Islet precursor cell (in vitro differentiated cells): ENCODE results near the gene FOXJ3.

Experiments used
- DNase-seq: peaks from one replicate; pipeline ENCODE4 v3.0.0-alpha.2; 2018

Gene FOXJ3

DNA sequence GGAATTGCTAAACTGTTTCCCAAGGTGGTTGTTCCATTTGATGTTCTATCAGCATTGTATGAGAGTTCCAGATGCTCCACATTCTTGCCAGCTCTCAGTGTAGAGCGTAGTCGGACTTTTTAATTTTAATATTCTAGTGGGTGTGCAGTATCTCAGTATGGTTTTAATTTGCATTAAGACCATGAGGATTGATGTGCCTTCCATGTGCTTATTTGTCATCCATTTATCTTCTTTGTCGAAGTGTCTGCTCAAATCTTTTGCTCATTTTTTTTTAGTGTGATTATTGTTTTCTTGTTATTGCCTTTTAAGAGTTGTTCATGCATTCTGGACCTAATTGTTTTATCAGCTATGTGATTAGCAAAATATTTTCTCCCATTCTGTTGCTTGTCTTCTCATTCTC lies 195.6 kb downstream of the FOXJ3 start:
- DNase-seq, result no peak

DNA sequence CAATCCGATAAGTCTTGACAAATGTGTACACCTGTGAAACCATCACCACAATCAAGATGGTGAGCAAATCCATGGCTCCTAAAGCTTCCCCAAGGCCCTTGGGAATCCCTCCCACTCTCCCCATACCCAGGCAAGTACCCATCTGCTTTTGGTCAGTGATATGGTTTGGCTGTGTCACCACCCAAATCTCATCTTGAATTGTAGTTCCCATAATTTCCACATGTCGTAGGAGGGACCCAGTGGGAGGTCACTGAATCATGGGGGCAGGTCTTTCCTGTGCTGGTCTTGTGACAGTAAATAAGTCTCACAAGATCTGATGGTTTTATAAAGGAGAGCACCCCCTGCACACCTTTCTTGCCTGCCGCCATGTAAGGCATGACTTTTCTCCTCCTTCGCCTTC lies 196.4 kb downstream of the FOXJ3 start:
- no peak for DNase-seq

DNA sequence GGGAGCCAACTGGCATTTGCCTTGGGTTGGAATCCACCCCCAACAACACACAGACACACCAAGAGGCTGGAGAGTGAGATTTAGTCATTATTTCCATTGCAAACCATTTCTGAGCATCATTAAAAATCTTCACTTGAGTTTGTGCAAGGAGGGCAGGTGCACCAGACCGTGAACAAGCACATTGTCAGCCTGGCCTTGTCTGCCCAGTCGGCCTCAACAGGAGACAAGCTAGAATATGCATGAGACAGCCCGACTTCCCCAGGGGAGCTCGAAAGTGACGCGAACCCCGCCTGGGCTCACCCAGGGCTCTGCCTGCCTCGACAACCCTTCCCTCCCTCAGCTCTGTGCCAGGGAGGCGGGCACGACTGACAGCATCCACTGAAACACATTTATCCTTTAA lies 197.3 kb downstream of the FOXJ3 start:
- DNase-seq, result no peak

- DNase-seq, result no peak
Observed at GRCh38 chr1:42136466-42136865, 198.6 kb downstream of the FOXJ3 start.

GRCh38 chr1:42135426-42135825 lies 199.6 kb downstream of the FOXJ3 start:
- no peak for DNase-seq

DNA sequence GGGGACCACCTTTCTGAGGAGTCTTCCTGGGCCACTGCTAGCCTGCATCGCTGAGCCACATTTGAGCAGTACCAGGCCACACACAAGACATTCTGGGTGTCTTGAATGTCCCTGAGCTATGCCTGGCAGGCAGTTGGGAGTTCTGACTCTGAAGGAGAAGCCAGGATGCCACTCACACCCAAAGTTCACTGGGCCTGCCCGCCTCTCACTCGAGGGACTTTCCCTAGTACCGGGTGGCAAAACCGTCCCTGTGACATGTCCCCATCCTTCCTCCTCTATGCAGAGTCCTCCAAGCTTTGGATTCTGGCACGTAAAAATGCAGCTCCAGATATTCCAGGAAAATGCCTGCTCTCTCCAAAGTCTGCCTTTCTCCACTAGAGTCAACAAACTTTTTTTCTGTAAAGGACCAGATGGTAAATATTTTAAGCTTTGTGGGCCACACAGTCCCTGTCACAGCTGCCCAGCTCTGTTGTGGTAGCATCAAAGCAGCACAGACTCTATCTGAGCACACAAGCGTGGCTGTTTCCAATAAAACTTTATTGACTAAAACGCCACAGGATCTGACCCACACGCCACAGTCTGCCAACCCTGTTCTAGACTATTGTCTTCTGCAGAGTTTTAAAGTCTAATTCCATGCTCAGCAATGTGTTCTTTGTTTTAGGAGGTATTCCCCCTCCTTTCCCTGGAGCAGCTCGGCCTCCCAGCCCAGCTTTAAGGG lies 201.1 kb downstream of the FOXJ3 start:
- DNase-seq, result no peak

DNA sequence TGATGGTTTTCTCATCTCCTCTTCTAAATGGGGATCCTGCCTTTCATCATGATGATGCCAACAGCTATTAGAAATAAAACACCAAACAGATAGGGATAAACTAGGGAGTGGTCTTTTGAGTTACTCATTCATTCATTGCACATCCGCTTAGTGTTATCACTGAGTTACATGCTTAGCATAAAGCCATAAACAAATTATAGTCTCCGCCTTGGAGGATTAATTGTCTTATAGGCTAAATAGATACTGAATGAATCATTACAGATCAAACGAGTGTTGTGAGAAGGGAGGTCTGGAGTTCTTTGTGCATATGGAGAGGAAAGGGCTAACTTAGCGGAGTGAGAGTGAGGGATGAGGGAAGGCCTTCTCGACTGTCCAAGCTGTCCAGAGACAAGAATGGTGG lies 201.6 kb downstream of the FOXJ3 start:
- DNase-seq, result no peak

DNA sequence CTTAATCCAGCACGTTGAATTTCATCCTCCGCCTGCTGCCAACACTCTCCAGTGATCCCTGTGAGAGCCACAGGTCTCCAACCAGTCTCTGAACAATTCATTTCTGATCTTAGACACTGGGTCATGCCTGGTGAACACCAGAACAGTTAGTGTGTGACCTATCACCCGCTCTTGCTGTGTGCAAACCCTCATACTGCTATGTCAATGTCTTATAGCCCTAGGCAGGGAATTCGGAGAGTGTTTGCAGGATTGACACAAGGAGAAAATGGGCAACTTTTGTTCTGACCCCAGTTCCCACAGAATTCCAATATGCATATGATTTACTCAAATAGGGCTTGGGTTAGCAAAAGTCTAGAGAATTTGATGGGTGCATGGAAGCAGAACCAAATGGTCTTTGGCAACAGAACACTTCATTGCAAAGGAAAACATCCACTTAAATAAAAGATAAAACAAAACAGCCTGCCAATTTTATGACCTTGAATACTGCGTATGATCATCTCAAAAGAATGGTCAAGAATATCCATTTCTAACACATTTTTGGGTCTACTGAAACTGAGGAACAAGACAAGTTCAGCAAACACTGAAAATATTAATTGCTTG lies 204.9 kb downstream of the FOXJ3 start:
- DNase-seq, result no peak

- DNase-seq, result no peak
Observed at GRCh38 chr1:42128964-42129363, 206.1 kb downstream of the FOXJ3 start.

DNA sequence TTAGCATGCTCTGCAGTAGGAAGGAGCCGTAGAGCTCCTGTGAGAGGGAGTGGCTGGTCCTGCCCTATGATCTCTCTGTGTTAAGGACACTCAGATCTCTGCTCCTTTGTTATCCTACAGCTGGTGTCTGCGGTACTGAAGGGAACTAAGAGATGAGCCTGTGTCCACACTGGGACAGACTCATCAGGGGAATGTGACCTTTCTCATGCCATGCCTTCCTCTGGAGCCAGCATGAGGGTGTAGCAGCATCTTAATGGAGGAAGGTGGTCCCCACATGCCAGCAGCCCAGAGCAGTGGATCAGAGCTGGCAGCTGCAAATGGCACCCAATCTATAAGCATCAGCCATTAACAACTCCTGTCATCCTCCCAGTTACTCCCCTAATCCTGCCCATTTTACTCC lies 206.5 kb downstream of the FOXJ3 start:
- no peak for DNase-seq

- no peak for DNase-seq
Observed at GRCh38 chr1:42127767-42128166, 207.3 kb downstream of the FOXJ3 start.
